Endothelial cell (in vitro differentiated cells): ENCODE measurements around the gene FGF19. TPM values are rescaled to one million over a fixed set of nuclear protein-coding genes. Genes with fewer than 3 reads are reported as not detected.
A peak's percentile ranks its signal among the peaks of the same experiment; 100 is the strongest.

Experiments
- DNase-seq: peaks from one replicate; pipeline ENCODE4 v3.0.0; 2021; ENCODE audit warnings: low spot score
- H3K27ac Mint-ChIP-seq: one replicate; pipeline ENCODE4 v1.8.0; 2021; ENCODE audit warnings: mixed read lengths, inconsistent platforms; ENCODE audit not compliant: unreplicated experiment
- H3K27me3 Mint-ChIP-seq: one replicate; pipeline ENCODE4 v1.8.0; 2021; ENCODE audit warnings: mild to moderate bottlenecking, moderate library complexity, mixed read lengths, inconsistent platforms; ENCODE audit not compliant: unreplicated experiment
- H3K36me3 Mint-ChIP-seq: one replicate; pipeline ENCODE4 v1.8.0; 2021; ENCODE audit warnings: mild to moderate bottlenecking, low read depth, mixed read lengths, inconsistent platforms; ENCODE audit not compliant: unreplicated experiment
- H3K4me1 Mint-ChIP-seq: one replicate; pipeline ENCODE4 v1.8.0; 2021; ENCODE audit warnings: mild to moderate bottlenecking, mixed read lengths, inconsistent platforms; ENCODE audit not compliant: unreplicated experiment
- H3K4me3 Mint-ChIP-seq: one replicate; pipeline ENCODE4 v1.8.0; 2021; ENCODE audit warnings: mild to moderate bottlenecking, mixed read lengths, inconsistent platforms; ENCODE audit not compliant: unreplicated experiment
- H3K9me3 Mint-ChIP-seq: one replicate; pipeline ENCODE4 v1.8.0; 2021; ENCODE audit warnings: mixed read lengths, inconsistent platforms; ENCODE audit not compliant: unreplicated experiment
- total RNA-seq: library from RNA; stranded (reverse); fragmentation: NEBNext Ultra II Directional; extraction: Animal tissue kit (Norgen Biotek cat#: 25700); gene quantifications from one replicate; pipeline ENCODE4 v1.2.1, GENCODE V29; 2021; ENCODE audit not compliant: unreplicated experiment
- TF ChIP-seq, protein P1 (sequence below): fragments of 200-600 bp; sonication (generic); IDR thresholded peaks from one replicate; pipeline ENCODE4 v1.5.0; 2021; ENCODE audit warnings: antibody characterized with exemption; ENCODE audit not compliant: unreplicated experiment

Gene FGF19
- total RNA-seq, 1 donor from 2014 or later: not detected

DNA sequence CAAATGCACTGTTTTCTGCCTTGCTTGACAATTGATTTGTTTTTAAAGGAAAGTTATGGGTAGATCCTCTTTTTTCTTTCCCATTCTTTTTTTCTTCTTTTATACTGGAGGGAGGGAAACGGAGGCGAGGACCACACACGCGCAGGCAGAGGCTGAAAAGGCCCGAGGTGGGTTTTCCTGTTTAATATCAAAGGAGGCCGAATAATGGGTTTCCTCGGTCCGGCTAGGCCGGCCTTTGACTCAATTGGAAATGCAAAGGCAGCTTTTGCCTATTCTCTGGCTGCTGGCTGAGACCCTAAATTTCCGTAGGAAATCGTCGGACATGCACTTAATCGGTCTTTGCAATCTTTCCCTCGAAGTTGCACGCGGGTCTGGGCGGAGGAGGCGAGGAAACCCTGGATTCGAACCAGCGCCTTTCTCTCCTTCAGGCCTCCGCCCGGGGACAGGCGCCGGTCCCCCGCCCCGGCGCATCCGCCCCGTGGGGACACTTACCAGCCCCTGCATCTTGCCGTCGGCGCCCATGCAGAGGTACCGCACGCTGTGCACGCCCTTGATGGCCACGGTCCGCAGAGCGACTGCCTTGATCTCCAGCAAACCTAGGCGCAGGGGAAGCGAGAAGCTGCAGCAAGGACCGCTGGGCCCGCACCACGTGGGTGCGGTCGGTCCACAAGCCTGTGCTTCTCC lies 911 bp downstream of the FGF19 start:
- Mint-ChIP-seq H3K36me3 (no peaks in the 10 kb centered on the region), H3K4me3 (peak overlapping the region; percentile 63), H3K9me3 (no peaks in the 10 kb centered on the region), H3K4me1 (peaks cover 14% of the 10 kb centered on the region), H3K27ac (no peak overlapping the region), H3K27me3 (peaks cover 7% of the 10 kb centered on the region)
- DNase-seq: peak; percentile 21
- TF ChIP-seq, protein P1, sequence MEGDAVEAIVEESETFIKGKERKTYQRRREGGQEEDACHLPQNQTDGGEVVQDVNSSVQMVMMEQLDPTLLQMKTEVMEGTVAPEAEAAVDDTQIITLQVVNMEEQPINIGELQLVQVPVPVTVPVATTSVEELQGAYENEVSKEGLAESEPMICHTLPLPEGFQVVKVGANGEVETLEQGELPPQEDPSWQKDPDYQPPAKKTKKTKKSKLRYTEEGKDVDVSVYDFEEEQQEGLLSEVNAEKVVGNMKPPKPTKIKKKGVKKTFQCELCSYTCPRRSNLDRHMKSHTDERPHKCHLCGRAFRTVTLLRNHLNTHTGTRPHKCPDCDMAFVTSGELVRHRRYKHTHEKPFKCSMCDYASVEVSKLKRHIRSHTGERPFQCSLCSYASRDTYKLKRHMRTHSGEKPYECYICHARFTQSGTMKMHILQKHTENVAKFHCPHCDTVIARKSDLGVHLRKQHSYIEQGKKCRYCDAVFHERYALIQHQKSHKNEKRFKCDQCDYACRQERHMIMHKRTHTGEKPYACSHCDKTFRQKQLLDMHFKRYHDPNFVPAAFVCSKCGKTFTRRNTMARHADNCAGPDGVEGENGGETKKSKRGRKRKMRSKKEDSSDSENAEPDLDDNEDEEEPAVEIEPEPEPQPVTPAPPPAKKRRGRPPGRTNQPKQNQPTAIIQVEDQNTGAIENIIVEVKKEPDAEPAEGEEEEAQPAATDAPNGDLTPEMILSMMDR: no peak

DNA sequence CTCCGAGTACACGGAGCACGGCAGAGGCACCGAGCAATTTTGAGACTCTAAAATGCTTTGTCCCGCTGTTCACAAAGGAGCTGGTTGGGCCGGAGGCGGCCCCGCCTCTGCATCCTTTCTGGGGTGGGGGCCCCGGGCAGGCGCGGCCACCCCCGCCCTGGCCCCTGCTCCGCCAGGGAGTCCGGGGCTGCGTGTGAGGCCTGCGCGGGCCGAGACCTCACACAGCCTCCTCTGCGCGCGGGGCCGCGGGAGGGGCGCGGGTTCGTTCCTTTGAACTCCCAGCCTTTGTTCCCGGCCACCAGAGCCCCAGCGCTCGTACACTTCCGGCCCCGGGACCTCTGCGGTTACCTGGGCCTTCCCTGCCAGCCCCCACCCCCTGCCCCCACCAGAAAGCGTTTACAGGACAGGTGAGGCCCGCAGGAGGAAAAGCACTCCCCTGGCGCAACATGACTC lies 1.6 kb downstream of the FGF19 start:
- TF ChIP-seq, protein P1: no peak
- Mint-ChIP-seq H3K4me3 (peak overlapping the region; percentile 63), H3K36me3 (no peaks in the 10 kb centered on the region), H3K27ac (no peak overlapping the region), H3K27me3 (peaks cover 7% of the 10 kb centered on the region), H3K4me1 (peaks cover 12% of the 10 kb centered on the region), H3K9me3 (no peaks in the 10 kb centered on the region)
- DNase-seq: no peak

DNA sequence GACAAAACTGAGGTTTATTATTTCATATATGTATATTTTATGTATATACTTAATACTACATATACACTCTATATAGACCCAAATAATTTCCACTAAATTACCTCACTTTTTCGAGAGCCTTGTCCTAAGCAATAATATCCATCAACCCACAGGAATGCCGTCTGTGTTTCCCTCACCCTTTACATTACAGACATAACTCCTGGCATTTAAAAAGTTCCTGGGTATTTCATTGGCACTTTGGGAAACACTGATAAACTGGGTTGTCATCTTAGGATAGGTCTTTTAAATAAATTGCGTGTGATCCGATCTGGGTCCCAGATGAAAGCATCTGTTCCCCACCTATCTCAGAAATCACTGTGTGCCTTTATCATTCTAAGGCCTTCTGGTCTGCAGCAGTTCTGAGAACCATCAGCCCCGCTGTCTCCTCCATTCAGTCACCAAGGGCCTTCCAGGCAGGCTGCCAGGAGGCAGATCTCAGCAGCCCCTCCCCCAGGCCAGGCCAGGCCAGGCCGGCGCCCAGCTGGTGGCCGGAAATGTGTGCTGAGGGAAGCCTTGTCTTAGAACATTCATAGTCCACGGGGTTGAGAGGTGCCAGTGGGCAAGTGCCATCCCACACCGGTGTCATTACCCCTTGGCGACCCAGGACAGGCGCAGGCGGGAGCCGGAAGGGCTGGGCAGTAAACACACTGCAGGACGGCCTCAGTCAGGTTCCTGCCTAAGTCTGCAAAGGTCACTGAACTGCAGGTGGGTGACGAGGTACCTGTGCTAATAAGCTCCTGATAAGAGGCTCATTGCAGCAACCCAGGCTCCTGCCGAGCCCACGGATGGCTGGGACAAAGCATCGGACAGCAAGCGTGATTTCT lies 3.3 kb downstream of the FGF19 start:
- Mint-ChIP-seq H3K4me3 (no peak overlapping the region), H3K36me3 (no peaks in the 10 kb centered on the region), H3K27me3 (peaks cover 6% of the 10 kb centered on the region), H3K4me1 (peaks cover 10% of the 10 kb centered on the region), H3K9me3 (no peaks in the 10 kb centered on the region), H3K27ac (no peak overlapping the region)
- TF ChIP-seq, protein P1: no peak
- DNase-seq: peak; percentile 62

DNA sequence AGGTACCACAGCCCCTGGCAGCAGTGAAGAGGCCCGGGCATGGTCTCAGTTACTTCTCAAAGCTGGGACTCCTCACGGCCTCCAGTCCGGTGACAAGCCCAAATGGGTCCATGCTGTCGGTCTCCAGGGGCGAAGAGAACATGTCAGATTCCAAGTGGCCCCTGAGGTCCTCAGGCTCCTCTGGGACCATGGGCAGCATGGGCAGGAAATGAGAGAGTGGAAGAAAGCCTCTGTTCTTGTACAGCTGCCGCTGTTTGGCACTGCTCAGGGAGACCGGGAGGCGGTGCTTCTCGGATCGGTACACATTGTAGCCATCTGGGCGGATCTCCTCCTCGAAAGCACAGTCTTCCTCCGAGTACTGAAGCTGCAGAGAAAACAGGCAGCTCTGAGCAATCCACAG lies 4.6 kb downstream of the FGF19 start:
- Mint-ChIP-seq H3K9me3 (no peaks in the 10 kb centered on the region), H3K27me3 (peaks cover 4% of the 10 kb centered on the region), H3K4me3 (no peak overlapping the region), H3K27ac (no peak overlapping the region), H3K36me3 (no peaks in the 10 kb centered on the region), H3K4me1 (peaks cover 10% of the 10 kb centered on the region)
- TF ChIP-seq, protein P1: no peak
- DNase-seq: no peak

- H3K9me3 Mint-ChIP-seq: no peaks in the 10 kb centered on the region
- no peak overlapping the region for H3K27ac Mint-ChIP-seq
- TF ChIP-seq, protein P1: no peak
- no peak overlapping the region for H3K4me3 Mint-ChIP-seq
- no peaks in the 10 kb centered on the region for H3K36me3 Mint-ChIP-seq
- no peak for DNase-seq
- peaks cover 4% of the 10 kb centered on the region for H3K27me3 Mint-ChIP-seq
- H3K4me1 Mint-ChIP-seq: peaks cover 10% of the 10 kb centered on the region
These were observed 5.5 kb downstream of the FGF19 start for GRCh38 chr11:69698362-69698761.
